Stomach smooth muscle (tissue), 2 donors: Measurements from ENCODE around the gene USP21.
A peak's percentile ranks its signal among the peaks of the same experiment; 100 is the strongest.

ENCODE experiments used
- H3K27ac ChIP-seq: one replicate; pipeline ENCODE4 v1.7.0; 2013; ENCODE audit warnings: mild to moderate bottlenecking, low read length, inconsistent platforms
- H3K27me3 ChIP-seq, 2 donors: one replicate each; pipeline ENCODE4 v1.7.0; 2013; ENCODE audit warnings: low read length in 2 of 2; ENCODE audit not compliant: insufficient read depth in 2 of 2, control insufficient read depth in 1 of 2
- H3K36me3 ChIP-seq, 2 donors: one replicate each; pipeline ENCODE4 v1.7.0; 2013; ENCODE audit warnings: low read length in 2 of 2; ENCODE audit not compliant: control insufficient read depth in 2 of 2, insufficient read depth in 2 of 2
- H3K4me1 ChIP-seq: one replicate; pipeline ENCODE4 v1.7.0; 2013; ENCODE audit warnings: low read length; ENCODE audit not compliant: control insufficient read depth, insufficient read depth
- H3K4me3 ChIP-seq, 2 donors: one replicate each; pipeline ENCODE4 v1.7.0; 2013; ENCODE audit warnings: low read length in 2 of 2
- H3K9ac ChIP-seq, 2 donors: one replicate each; pipeline ENCODE4 v1.7.0; 2013; ENCODE audit warnings: low read length in 2 of 2, mild to moderate bottlenecking in 1 of 2
- H3K9me3 ChIP-seq, 2 donors: one replicate each; pipeline ENCODE4 v1.7.0; 2013; ENCODE audit warnings: low read length in 2 of 2; ENCODE audit not compliant: control insufficient read depth in 2 of 2
- donor health status: healthy.
- donor health status: Pancreatic carcinoma.

USP21 gene

GRCh38 chr1:161137881-161138280, 21.4 kb upstream of the USP21 start:
- Histone ChIP-seq H3K4me3 (no peak overlapping the region), H3K36me3 (no peaks in the 10 kb centered on the region), H3K27me3 (no peaks in the 10 kb centered on the region), H3K9me3 (no peaks in the 10 kb centered on the region), H3K4me1 (peaks cover 11% of the 10 kb centered on the region), H3K27ac (no peak overlapping the region), H3K9ac (no peak overlapping the region)

- H3K9me3 ChIP-seq: no peaks in the 10 kb centered on the region
- H3K4me3 ChIP-seq: no peak overlapping the region
- H3K27me3 ChIP-seq: no peaks in the 10 kb centered on the region
- no peak overlapping the region for H3K27ac ChIP-seq
- no peaks in the 10 kb centered on the region for H3K36me3 ChIP-seq
- H3K4me1 ChIP-seq: peaks cover 9% of the 10 kb centered on the region
- no peak overlapping the region for H3K9ac ChIP-seq
Observed at GRCh38 chr1:161138431-161138830, 20.9 kb upstream of the USP21 start.

- H3K4me1 ChIP-seq: peaks cover 3% of the 10 kb centered on the region
- no peaks in the 10 kb centered on the region for H3K36me3 ChIP-seq
- no peak overlapping the region for H3K4me3 ChIP-seq
- H3K9ac ChIP-seq: no peak overlapping the region
- H3K27me3 ChIP-seq: no peaks in the 10 kb centered on the region
- H3K9me3 ChIP-seq: no peaks in the 10 kb centered on the region
- H3K27ac ChIP-seq: no peak overlapping the region
Observed at GRCh38 chr1:161139766-161140165, 19.5 kb upstream of the USP21 start.

- no peaks in the 10 kb centered on the region for H3K9me3 ChIP-seq
- no peak overlapping the region for H3K27ac ChIP-seq
- no peak overlapping the region for H3K4me3 ChIP-seq
- H3K36me3 ChIP-seq: no peaks in the 10 kb centered on the region
- H3K4me1 ChIP-seq: peaks cover 3% of the 10 kb centered on the region
- no peak overlapping the region for H3K9ac ChIP-seq
- H3K27me3 ChIP-seq: no peaks in the 10 kb centered on the region
Observed at GRCh38 chr1:161140755-161141400, 18.4 kb upstream of the USP21 start.

GRCh38 chr1:161145832-161146231, 13.5 kb upstream of the USP21 start:
- H3K4me1 ChIP-seq: no peaks in the 10 kb centered on the region
- no peak overlapping the region for H3K27ac ChIP-seq
- no peaks in the 10 kb centered on the region for H3K27me3 ChIP-seq
- no peak overlapping the region for H3K4me3 ChIP-seq
- no peaks in the 10 kb centered on the region for H3K36me3 ChIP-seq
- no peak overlapping the region for H3K9ac ChIP-seq
- H3K9me3 ChIP-seq: no peaks in the 10 kb centered on the region

GRCh38 chr1:161153176-161153575, 6.1 kb upstream of the USP21 start:
- Histone ChIP-seq H3K27me3 (no peaks in the 10 kb centered on the region), H3K9ac (peak overlapping the region in 1 of 2 donors; percentile 97), H3K27ac (peak overlapping the region; percentile 95), H3K4me1 (peaks cover 3% of the 10 kb centered on the region), H3K4me3 (peak overlapping the region; percentile 56 to 100), H3K9me3 (no peaks in the 10 kb centered on the region), H3K36me3 (peaks cover 9 to 10% of the 10 kb centered on the region in 2 donors)

- Histone ChIP-seq H3K9me3 (no peaks in the 10 kb centered on the region), H3K9ac (peak within 1 kb of the TSS; percentile 97 to 100), H3K36me3 (peaks cover 9 to 13% of the 10 kb centered on the region in 2 donors), H3K4me1 (peaks cover 9% of the 10 kb centered on the region), H3K4me3 (peak within 1 kb of the TSS; percentile 93 to 100), H3K27me3 (no peaks in the 10 kb centered on the region), H3K27ac (peak within 1 kb of the TSS; percentile 95)
Observed at GRCh38 chr1:161153682-161154337, 5.5 kb upstream of the USP21 start, which contains the start of gene UFC1. TSS of gene UFC1 (plus strand) at chr1:161153978. CDS start at chr1:161153998, 20 bp downstream.

- Histone ChIP-seq H3K9ac (no peak overlapping the region), H3K27ac (no peak overlapping the region), H3K4me1 (peaks cover 34% of the 10 kb centered on the region), H3K4me3 (no peak overlapping the region), H3K27me3 (no peaks in the 10 kb centered on the region), H3K36me3 (peaks cover 9 to 25% of the 10 kb centered on the region in 2 donors), H3K9me3 (no peaks in the 10 kb centered on the region)
Observed at GRCh38 chr1:161157867-161158266, 1.4 kb upstream of the USP21 start.

GRCh38 chr1:161158316-161159010, 837 bp upstream of the USP21 start:
- Histone ChIP-seq H3K9ac (peak overlapping the region; percentile 78 to 89), H3K4me1 (peaks cover 34% of the 10 kb centered on the region), H3K27me3 (no peaks in the 10 kb centered on the region), H3K36me3 (peaks cover 9 to 31% of the 10 kb centered on the region in 2 donors), H3K4me3 (peak overlapping the region in 1 of 2 donors; percentile 90), H3K27ac (peak overlapping the region; percentile 83), H3K9me3 (no peaks in the 10 kb centered on the region)

GRCh38 chr1:161159913-161160243, 578 bp downstream of the USP21 start:
- H3K27me3 ChIP-seq: no peaks in the 10 kb centered on the region
- peaks cover 32% of the 10 kb centered on the region for H3K4me1 ChIP-seq
- peak overlapping the region; percentile 87 to 89 for H3K9ac ChIP-seq
- H3K27ac ChIP-seq: peak overlapping the region; percentile 83
- H3K36me3 ChIP-seq: peaks cover 9 to 40% of the 10 kb centered on the region in 2 donors
- no peaks in the 10 kb centered on the region for H3K9me3 ChIP-seq
- H3K4me3 ChIP-seq: peak overlapping the region; percentile 90 to 97
